GM19372 (cell line): ENCODE results near the gene CTSA.
"Not testable (repeated sequence)": the region's sequence is repeated elsewhere in the genome, so short reads cannot be mapped to it uniquely, and the experiment has no call there.

ENCODE experiments used
- ATAC-seq: cut with Tn5 transposase; IDR thresholded peaks from one replicate; pipeline ENCODE4 v1.9.1; 2021; ENCODE audit warnings: mild to moderate bottlenecking, low read depth, moderate library complexity; ENCODE audit not compliant: unreplicated experiment

CTSA gene

GRCh38 chr20:45863543-45864470 is 27.3 kb upstream of the CTSA start:
- ATAC-seq: no peak

GRCh38 chr20:45866454-45866853 is 24.7 kb upstream of the CTSA start:
- no peak for ATAC-seq

DNA sequence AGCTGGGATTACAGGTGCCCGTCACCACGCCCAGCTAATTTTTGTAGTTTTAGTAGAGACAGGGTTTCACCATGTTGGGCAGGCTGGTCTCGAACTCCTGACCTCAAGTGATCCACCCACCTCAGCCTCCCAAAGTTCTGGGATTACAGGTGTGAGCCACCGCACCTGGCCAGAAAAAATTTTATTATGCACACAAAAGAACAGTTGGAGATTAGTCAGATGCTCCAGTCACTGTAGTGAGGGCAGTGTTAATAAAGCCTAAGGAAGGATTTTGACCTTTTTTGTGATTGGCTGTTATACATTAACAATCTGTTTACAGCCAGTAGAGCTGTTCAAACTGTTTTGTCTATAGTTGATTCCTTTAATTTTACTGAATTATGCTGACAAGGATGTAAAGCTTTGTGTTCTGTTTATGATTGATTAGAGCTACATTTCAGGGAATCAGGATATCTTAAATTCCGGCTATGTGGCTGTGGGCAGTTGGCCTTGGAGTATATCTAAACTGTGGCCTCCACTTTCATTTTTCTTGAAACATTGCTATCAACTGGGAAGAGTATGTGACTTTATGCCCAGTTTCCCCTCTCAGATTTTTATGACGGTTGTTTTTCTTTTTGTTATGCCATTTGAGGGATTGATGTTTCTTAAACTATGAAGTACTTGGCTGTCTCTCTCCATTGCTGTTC is 23.9 kb upstream of the CTSA start:
- no peak for ATAC-seq

DNA sequence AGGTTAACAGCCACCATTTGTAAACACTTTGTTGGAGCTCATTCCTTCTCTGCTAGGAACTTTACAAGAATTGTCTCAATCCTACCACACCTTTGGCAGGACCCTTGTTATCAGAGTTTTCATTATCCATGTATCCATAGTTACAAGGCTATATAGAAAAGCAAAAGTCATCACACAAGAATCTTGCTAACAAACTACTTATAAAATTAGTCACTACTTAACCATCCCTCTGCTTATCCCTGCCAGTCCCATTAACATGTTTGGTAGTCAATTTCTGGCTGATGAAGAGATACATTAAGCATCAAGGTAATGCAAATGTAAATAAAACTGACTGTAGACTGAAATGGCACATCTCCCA is 23.3 kb upstream of the CTSA start:
- no peak for ATAC-seq

GRCh38 chr20:45872626-45873025 is 18.5 kb upstream of the CTSA start:
- no peak for ATAC-seq

GRCh38 chr20:45873409-45874103 is 17.6 kb upstream of the CTSA start:
- ATAC-seq: no peak

DNA sequence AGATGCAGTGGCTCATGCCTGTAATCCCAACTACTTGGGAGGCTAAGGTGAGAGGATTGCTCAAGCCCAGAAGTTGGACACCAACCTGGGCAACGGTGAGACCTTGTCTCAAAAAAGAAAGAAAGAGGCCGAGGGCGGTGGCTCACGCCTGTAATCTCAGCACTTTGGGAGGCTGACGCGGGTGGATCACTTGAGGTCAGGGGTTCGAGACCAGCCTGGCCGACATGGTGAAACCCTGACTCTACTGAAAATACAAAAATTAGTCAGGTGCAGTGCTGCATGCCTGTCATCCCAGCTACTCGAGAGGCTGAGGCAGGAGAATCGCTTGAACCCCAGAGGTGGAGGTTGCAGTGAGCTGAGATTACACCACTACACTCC is 17.0 kb upstream of the CTSA start:
- not testable (repeated sequence) for ATAC-seq

GRCh38 chr20:45874576-45874975 is 16.6 kb upstream of the CTSA start:
- no peak for ATAC-seq

DNA sequence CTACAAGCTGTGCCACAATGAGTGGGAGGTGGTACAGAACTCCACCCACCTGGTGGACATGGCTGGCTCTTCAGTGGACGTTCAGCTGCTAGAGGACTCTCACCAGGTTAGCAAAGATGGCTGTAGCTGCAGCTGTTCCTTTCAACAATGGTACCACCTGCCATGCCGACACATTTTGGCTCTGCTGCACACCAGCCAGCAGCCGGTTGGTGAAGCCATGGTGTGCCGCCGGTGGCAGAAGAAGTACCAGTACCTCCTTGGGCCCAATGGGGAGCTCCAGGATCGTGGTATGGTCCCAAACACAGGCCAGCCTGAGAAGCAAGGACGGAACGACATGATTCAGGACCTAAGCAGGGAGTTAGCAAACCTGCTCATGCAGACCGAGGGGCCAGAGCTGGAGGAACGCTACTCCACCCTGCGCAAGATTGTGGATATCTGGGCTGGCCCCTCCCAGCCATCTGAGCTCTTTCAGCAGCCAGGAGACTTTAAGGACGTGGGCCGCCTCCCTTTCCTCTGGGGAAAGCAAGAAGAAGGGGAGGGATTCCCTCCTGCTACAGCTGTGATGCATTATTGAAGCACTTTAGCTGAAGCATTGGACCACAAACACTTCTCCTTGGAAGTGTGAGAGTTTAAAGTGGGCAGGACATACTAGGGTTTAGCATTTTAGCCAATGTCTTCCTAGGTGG is 12.9 kb upstream of the CTSA start:
- ATAC-seq: no peak

GRCh38 chr20:45880988-45881788 is 9.9 kb upstream of the CTSA start, which contains the start of gene ZSWIM1:
TSS of gene ZSWIM1 (plus strand) at chr20:45881227. CDS start at chr20:45882593, 1,366 bp downstream.
- ATAC-seq: peak; percentile 98

GRCh38 chr20:45882469-45883099 is 8.6 kb upstream of the CTSA start:
- ATAC-seq: no peak

DNA sequence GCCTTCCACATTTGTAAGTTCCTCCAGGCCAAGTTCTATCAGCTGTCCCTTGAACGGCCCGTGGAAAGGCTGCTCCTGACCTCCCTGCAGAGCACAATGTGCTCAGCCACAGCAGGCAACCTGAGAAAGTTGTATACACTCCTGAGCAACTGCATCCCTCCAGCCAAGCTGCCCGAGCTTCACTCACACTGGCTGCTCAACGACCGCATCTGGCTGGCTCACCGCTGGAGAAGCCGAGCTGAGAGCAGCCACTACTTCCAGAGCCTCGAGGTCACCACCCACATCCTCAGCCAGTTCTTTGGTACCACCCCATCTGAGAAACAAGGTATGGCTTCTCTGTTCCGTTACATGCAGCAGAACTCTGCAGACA is 8.1 kb upstream of the CTSA start:
- ATAC-seq: no peak

- no peak for ATAC-seq
These were observed 4.4 kb upstream of the CTSA start for GRCh38 chr20:45886590-45887345.

GRCh38 chr20:45887346-45887715 is 3.8 kb upstream of the CTSA start, which contains the start of gene SPATA25:
TSS of gene SPATA25 (minus strand) at chr20:45887622. CDS start at chr20:45887590, 32 bp downstream.
- ATAC-seq: no peak

DNA sequence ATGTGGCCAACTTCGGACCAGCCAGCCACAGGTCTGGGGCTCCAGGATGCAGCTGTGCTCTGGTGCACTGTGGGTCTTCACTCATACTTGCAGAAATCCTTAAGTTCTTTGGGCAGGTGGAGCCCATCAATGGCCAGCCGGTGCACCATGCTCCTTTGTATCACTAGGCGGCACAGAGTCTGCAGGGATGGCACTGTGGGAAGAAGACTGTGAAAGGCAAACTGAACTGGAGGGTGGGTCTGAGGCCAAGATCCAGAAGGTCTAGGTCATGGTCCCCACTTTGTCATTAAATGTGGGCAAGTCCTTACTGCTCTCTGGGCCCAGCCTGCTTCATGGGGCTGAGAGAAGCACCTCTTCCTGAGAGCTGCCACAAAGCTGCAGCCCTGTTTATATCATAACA is 2.5 kb upstream of the CTSA start:
- no peak for ATAC-seq

DNA sequence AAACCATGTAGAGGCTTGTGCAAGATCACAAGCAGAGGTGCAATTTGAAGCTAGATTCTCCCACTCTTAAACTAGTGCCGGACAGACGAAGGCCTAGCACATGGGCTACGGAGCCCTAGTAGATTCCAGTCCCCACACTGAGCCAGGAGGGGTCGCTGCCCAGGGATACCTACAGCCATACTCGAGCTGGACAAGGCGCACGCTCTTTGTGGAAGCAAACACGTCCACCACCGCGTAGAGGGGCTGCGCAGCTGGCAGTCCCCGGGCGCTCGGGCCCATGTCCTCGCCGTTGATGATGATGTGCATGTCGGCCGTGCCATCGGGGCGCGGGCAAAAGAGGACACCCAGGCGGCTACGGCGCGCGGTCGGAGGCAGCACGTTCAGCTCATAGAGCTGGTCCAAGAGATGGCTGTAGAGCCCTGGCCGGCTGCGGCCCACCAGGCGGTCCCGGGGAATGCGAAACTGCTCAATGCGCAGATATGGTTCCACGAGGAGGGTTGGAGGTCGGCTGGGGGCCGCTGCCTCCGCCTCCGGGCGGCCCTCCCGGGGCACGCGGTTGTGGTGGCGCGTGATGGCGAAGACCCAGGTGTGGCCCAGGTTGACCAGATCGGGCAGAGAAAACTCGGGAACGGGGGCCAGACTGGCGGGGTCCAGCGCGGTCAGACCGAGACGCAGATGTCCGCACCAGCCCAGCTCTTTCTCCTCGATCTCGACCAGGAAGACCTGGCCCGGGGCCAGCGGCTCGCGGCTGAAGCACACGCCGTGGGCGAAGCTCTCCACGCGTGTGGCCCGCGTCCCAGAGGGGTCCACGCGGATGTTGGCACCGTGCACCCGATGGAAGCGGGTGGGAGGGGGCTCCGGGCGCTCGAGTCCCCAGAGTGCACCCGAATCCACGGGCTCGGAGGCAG is 804 bp upstream of the CTSA start:
- ATAC-seq: no peak

DNA sequence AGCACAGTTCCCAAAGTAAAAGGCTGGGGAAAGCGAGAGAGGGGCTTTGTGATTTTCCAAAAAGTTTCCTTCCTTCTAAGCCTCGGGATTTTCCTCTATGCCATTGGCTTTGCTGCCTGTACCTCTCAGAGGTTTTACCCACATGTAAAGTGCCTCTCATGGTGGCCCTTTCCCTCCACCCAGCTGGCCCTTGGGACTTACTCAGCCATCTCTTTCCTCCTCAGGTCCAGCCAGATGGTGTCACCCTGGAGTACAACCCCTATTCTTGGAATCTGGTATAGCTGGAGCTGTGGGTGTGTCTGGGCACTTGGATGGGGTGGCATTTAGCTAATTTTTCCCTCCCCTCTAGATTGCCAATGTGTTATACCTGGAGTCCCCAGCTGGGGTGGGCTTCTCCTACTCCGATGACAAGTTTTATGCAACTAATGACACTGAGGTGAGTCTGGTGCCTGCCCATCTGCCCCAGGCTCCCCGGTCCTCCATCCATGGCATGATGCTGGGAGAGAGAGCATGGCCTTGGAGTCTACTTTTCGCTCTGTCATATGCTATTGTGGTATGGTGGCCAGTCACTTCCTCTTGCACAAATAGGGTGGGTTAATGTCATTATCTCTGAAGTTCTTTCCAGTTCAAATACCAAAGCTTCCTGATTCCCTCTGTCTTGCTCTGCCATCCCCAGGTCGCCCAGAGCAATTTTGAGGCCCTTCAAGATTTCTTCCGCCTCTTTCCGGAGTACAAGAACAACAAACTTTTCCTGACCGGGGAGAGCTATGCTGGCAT is 1.1 kb downstream of the CTSA start:
- ATAC-seq: no peak
